ENCODE results near the gene CFAP410. TPM values are rescaled to one million over a fixed set of nuclear protein-coding genes. Genes with fewer than 3 reads are reported as not detected.

Gene CFAP410
- total RNA-seq, 2 experiments from 2014 or later: 15.1 to 20.6 TPM

DNA sequence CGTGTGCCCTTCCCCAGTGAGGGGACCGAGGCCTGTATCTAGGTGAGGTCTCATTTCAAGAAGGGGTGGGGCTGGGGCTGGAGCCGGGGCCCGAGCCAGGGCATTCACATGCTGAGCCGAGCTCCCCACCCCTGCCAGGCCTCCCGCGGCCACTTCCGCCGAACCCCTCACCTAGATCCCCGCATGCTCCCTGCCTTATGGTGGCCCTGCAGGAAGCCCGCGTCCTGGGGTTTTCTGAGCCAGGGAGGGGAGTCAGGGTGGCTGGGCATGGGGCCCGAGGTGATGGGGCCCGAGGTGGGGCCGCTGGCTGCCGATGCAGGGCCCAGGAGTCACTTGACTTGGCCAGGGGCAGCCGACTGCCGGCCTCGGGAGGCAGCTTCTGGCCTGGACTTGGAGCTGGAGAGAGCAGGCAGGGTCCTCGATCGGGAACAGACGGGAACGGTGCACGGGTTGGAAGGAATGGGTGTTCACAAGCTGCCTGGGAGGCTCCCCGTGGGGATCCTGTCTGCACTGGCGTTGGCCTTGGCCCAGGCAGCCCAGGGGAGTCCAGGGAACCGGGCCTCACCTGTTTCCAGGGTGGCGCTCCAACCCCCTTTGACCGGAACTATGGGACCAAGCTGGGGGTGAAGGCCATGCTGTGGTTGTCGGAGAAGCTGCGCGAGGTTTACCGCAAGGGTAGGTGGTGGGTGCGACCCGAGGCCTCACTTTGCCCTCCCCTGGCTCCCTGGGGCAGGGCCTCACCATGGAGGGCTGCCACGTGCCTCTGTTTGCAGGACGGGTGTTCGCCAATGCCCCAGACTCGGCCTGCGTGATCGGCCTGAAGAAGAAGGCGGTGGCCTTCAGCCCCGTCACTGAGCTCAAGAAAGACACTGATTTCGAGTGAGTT, 13.6 kb downstream of the CFAP410 start:
- Histone ChIP-seq H3K27ac (ENCODE audit: low read depth, low read length, poor library complexity, severe bottlenecking) (no peak overlapping the region), H3K9me2 (ENCODE audit: insufficient read depth, low read length) (no peaks in the 10 kb centered on the region), H3K79me2 (ENCODE audit: insufficient read depth, low read depth, low read length) (no peaks in the 10 kb centered on the region), H3K4me1 (ENCODE audit: insufficient read depth, low read length, poor library complexity, severe bottlenecking) (no peaks in the 10 kb centered on the region), H3K36me3 (ENCODE audit: insufficient read depth, low read length) (peaks cover 38% of the 10 kb centered on the region; the same call in 1 of the 2 replicates), H3K4me3 (ENCODE audit: low read depth, low read length, poor library complexity, severe bottlenecking) (no peak overlapping the region), H2AFZ (ENCODE audit: low read length) (no peak overlapping the region), H3K9me3 (ENCODE audit: low read length) (no peaks in the 10 kb centered on the region), H4K20me1 (ENCODE audit: insufficient read depth, low read length) (no peaks in the 10 kb centered on the region), H3K4me2 (ENCODE audit: low read length) (no peak overlapping the region)
- DNase-seq (ENCODE audit: low spot score): no peak
- TF ChIP-seq, protein P1, sequence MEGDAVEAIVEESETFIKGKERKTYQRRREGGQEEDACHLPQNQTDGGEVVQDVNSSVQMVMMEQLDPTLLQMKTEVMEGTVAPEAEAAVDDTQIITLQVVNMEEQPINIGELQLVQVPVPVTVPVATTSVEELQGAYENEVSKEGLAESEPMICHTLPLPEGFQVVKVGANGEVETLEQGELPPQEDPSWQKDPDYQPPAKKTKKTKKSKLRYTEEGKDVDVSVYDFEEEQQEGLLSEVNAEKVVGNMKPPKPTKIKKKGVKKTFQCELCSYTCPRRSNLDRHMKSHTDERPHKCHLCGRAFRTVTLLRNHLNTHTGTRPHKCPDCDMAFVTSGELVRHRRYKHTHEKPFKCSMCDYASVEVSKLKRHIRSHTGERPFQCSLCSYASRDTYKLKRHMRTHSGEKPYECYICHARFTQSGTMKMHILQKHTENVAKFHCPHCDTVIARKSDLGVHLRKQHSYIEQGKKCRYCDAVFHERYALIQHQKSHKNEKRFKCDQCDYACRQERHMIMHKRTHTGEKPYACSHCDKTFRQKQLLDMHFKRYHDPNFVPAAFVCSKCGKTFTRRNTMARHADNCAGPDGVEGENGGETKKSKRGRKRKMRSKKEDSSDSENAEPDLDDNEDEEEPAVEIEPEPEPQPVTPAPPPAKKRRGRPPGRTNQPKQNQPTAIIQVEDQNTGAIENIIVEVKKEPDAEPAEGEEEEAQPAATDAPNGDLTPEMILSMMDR (conservative IDR thresholded peaks at IDR 0.05; ENCODE audit: low read length): no peak
- TF ChIP-seq EZH2phosphoT487 (IDR thresholded peaks at IDR 0.05; ENCODE audit: borderline replicate concordance, low read depth, low read length): no peak
- intact Hi-C loops (cut with micrococcal nuclease; ENCODE audit: unreplicated experiment): no loop called here
- ChIA-PET POLR2A (no interaction called here), CTCF (ENCODE audit: unreplicated experiment) (no interaction called here)
- BruUV-seq (replicated peaks): no TSS peak

DNA sequence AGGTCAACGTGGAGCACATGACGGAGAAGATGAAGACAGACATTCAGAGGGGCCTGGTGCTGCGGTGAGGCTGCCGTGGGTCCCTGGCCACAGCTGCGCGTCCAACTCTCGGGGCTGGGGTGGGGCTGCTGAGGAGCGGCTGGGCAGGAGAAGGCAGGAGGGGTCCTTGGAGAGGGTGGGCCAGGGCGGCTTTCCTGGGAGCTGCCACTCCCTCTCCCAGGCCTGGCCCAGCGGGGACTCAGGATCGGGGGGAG, 14.4 kb downstream of the CFAP410 start:
- H3K27ac ChIP-seq (ENCODE audit: low read depth, low read length, poor library complexity, severe bottlenecking): no peak overlapping the region
- BruUV-seq (replicated peaks): no TSS peak
- H3K4me3 ChIP-seq (ENCODE audit: low read depth, low read length, poor library complexity, severe bottlenecking): no peak overlapping the region
- H2AFZ ChIP-seq (ENCODE audit: low read length): no peak overlapping the region
- peaks cover 42% of the 10 kb centered on the region; the same call in 1 of the 2 replicates for H3K36me3 ChIP-seq (ENCODE audit: insufficient read depth, low read length)
- no peaks in the 10 kb centered on the region for H3K9me2 ChIP-seq (ENCODE audit: insufficient read depth, low read length)
- H3K4me2 ChIP-seq (ENCODE audit: low read length): no peak overlapping the region
- no peaks in the 10 kb centered on the region for H4K20me1 ChIP-seq (ENCODE audit: insufficient read depth, low read length)
- POLR2A ChIA-PET: no interaction called here
- no peak for DNase-seq (ENCODE audit: low spot score)
- intact Hi-C loops (cut with micrococcal nuclease; ENCODE audit: unreplicated experiment): no loop called here
- CTCF ChIA-PET (ENCODE audit: unreplicated experiment): no interaction called here
- TF ChIP-seq, protein P1 (conservative IDR thresholded peaks at IDR 0.05; ENCODE audit: low read length): no peak
- no peak for TF ChIP-seq EZH2phosphoT487 (IDR thresholded peaks at IDR 0.05; ENCODE audit: borderline replicate concordance, low read depth, low read length)
- H3K9me3 ChIP-seq (ENCODE audit: low read length): no peaks in the 10 kb centered on the region
- no peaks in the 10 kb centered on the region for H3K79me2 ChIP-seq (ENCODE audit: insufficient read depth, low read depth, low read length)
- no peaks in the 10 kb centered on the region for H3K4me1 ChIP-seq (ENCODE audit: insufficient read depth, low read length, poor library complexity, severe bottlenecking)

DNA sequence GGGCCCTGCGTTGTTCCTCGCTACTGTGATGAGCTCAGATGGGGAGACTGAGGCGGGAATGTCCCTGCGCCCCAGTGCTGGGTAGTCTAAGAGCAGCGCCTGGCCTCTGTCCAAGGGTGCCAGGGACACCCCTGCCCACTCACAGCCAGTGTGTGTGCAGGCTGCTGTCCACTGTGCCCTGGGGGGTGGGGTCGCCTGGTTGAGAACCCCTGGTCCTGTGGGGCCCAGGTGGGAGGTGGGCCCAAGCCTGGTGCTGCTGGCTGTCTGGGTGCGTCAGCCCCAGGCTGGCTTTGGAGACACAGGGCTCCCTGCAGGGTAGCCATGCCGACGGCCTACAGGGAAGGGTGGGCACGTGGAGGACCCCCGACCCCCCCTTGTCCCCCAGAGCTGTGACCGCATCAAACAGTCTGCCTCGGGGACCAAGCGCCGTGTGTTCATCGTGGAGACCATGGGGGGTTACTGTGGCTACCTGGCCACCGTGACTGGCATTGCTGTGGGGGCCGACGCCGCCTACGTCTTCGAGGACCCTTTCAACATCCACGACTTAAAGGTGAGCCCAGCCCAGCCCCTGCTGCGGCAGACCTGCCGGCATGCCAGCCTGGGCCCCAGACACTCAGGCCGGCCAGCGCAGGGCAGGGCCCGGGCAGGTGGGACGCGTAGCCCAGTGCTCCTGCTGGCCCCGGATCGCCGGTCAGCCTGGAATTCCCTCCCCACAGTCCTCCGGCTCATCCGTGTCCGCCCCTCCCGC, 14.9 kb downstream of the CFAP410 start:
- no peak overlapping the region for H2AFZ ChIP-seq (ENCODE audit: low read length)
- no peak for DNase-seq (ENCODE audit: low spot score)
- TF ChIP-seq EZH2phosphoT487 (IDR thresholded peaks at IDR 0.05; ENCODE audit: borderline replicate concordance, low read depth, low read length): no peak
- TF ChIP-seq, protein P1 (conservative IDR thresholded peaks at IDR 0.05; ENCODE audit: low read length): no peak
- H3K4me1 ChIP-seq (ENCODE audit: insufficient read depth, low read length, poor library complexity, severe bottlenecking): no peaks in the 10 kb centered on the region
- BruUV-seq (replicated peaks): no TSS peak
- H3K79me2 ChIP-seq (ENCODE audit: insufficient read depth, low read depth, low read length): no peaks in the 10 kb centered on the region
- intact Hi-C loops (cut with micrococcal nuclease; ENCODE audit: unreplicated experiment): no loop called here
- peaks cover 45% of the 10 kb centered on the region; the same call in 1 of the 2 replicates for H3K36me3 ChIP-seq (ENCODE audit: insufficient read depth, low read length)
- ChIA-PET CTCF (ENCODE audit: unreplicated experiment) (no interaction called here), POLR2A (no interaction called here)
- H3K4me2 ChIP-seq (ENCODE audit: low read length): no peak overlapping the region
- H3K27ac ChIP-seq (ENCODE audit: low read depth, low read length, poor library complexity, severe bottlenecking): no peak overlapping the region
- H3K9me2 ChIP-seq (ENCODE audit: insufficient read depth, low read length): no peaks in the 10 kb centered on the region
- no peaks in the 10 kb centered on the region for H3K9me3 ChIP-seq (ENCODE audit: low read length)
- H4K20me1 ChIP-seq (ENCODE audit: insufficient read depth, low read length): no peaks in the 10 kb centered on the region
- H3K4me3 ChIP-seq (ENCODE audit: low read depth, low read length, poor library complexity, severe bottlenecking): no peak overlapping the region

All from OCI-LY7 (cell line).